Bronchial epithelial cell (primary cell): ENCODE data around the gene RBFOX1. TPM values are rescaled to one million over a fixed set of nuclear protein-coding genes. Genes with fewer than 3 reads are reported as not detected.

ENCODE experiments used
- DNase-seq: peaks from one replicate; pipeline ENCODE4 v3.0.0-alpha.2; 2010; ENCODE audit warnings: low read depth
- FAIRE-seq: peaks from 2 replicates; lab custom pipeline; 2011; peaks lifted over from hg19 to GRCh38; lab: Jason Lieb, UNC
- H3K27me3 ChIP-seq: 2 replicates; pipeline ENCODE4 v1.5.1; 2011; ENCODE audit warnings: low read length; ENCODE audit not compliant: control insufficient read depth, insufficient read depth
- H3K36me3 ChIP-seq: 2 replicates; pipeline ENCODE4 v1.5.1; 2011; ENCODE audit warnings: low read length; ENCODE audit not compliant: control insufficient read depth, insufficient read depth
- H3K4me3 ChIP-seq: 2 replicates; pipeline ENCODE4 v1.5.1; 2011; ENCODE audit warnings: mild to moderate bottlenecking, low read depth, low read length, control low read depth
- total RNA-seq: library from RNA; depleted of rRNA; stranded (reverse); fragments of >200 nt; gene quantifications from 2 replicates; pipeline ENCODE4 v1.2.1, GENCODE V29; 2014
- TF ChIP-seq, protein P1 (sequence below): IDR thresholded peaks from 2 replicates; pipeline ENCODE4 v1.5.1; 2011; ENCODE audit warnings: mild to moderate bottlenecking, moderate library complexity, low read length, control low read depth, inconsistent platforms; ENCODE audit not compliant: insufficient read depth, severe bottlenecking

Gene RBFOX1
- total RNA-seq, 1 donor from 2014 or later = not detected

DNA sequence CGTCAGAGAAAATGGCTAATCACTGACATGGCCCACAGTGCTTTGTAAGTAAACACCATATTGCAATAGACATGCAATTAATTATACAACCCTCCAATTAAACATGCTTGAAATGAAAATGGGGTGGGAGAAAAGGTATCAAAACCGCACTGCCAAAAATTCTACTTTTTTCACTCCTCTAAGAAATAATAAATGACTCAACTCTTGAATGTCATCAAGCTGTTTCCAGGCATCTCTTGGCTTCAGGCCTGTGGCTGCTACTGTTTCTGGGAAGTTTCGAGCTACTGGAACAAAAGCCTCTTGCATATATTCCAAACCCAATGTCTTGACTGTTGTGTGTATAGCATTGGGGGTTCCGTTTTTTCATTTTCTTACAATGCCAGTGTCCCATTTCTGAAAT lies 412.6 kb downstream of the RBFOX1 start:
- H3K36me3 ChIP-seq = no peaks in the 10 kb centered on the region
- no peaks in the 10 kb centered on the region for H3K27me3 ChIP-seq
- FAIRE-seq = no peak
- TF ChIP-seq, protein P1, sequence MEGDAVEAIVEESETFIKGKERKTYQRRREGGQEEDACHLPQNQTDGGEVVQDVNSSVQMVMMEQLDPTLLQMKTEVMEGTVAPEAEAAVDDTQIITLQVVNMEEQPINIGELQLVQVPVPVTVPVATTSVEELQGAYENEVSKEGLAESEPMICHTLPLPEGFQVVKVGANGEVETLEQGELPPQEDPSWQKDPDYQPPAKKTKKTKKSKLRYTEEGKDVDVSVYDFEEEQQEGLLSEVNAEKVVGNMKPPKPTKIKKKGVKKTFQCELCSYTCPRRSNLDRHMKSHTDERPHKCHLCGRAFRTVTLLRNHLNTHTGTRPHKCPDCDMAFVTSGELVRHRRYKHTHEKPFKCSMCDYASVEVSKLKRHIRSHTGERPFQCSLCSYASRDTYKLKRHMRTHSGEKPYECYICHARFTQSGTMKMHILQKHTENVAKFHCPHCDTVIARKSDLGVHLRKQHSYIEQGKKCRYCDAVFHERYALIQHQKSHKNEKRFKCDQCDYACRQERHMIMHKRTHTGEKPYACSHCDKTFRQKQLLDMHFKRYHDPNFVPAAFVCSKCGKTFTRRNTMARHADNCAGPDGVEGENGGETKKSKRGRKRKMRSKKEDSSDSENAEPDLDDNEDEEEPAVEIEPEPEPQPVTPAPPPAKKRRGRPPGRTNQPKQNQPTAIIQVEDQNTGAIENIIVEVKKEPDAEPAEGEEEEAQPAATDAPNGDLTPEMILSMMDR = no peak
- no peak for DNase-seq
- no peak overlapping the region for H3K4me3 ChIP-seq

DNA sequence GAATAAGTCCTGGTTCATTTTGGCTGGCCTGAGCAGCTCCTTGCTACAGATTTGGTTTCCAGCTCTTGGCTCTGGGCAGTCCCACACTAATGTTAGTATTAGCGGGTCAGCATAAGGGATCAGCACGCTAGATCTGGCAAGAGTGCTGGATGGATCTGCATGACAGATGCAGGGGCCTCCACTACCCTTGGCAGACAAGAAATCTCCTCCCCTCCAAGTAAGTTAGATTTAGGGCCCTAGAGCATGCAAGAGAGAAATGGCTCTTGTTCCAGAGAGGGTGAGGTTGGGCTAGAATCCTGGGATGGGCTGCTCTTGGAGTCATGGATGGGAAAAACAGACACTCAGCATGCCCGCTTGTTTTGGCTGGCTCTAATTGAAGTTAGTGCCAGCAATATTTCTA lies 414.3 kb downstream of the RBFOX1 start:
- DNase-seq (no peak), FAIRE-seq (no peak)
- no peaks in the 10 kb centered on the region for H3K36me3 ChIP-seq
- no peak overlapping the region for H3K4me3 ChIP-seq
- no peaks in the 10 kb centered on the region for H3K27me3 ChIP-seq
- TF ChIP-seq, protein P1 = no peak

DNA sequence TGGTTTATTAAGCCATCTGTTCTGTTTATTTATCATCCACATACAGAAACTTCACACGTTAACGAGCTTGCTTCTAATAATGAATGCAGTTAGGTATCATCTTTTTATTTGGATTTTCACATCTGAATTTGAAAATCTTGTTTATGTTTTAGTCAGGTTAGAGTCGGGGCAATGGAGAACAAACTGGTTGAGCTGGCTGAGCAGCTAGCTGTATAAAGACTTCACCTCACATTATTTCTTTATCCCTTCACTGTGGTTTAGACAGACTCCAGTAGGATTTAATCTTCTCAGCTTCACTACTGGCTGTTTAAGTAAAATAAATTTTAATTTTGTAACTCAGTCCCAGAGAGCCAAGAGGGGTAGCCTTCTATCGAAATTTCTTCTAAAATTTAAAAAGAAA lies 415.9 kb downstream of the RBFOX1 start:
- FAIRE-seq = no peak
- TF ChIP-seq, protein P1 = no peak
- DNase-seq = no peak
- H3K4me3 ChIP-seq = no peak overlapping the region
- no peaks in the 10 kb centered on the region for H3K36me3 ChIP-seq
- H3K27me3 ChIP-seq = no peaks in the 10 kb centered on the region

DNA sequence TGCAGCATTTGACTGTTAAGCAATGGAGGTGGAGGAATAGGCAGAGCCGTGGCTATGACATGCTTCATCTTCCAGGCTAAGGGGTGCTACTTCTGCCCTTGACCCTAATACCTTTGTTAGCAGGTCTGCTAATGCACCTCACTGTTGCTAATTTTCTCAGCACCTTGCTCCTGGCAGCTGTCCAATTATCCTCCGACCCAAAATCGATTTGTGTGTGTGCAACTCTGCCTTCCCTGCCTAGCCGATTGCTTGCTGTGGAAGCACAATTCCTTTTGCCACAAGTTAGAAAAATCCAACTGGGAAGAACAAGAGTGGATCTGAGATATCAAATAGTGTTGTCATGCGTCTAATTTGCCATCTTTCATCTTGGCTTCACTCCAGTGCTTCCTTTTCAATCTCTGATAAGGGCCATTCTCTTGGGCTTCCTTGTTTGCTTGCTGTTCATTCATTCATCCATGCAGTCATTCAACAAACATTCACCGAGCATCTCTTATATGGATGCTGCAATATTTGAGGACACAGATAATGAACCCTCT lies 422.8 kb downstream of the RBFOX1 start:
- no peak overlapping the region for H3K4me3 ChIP-seq
- DNase-seq (no peak), FAIRE-seq (no peak)
- no peaks in the 10 kb centered on the region for H3K36me3 ChIP-seq
- TF ChIP-seq, protein P1 = no peak
- H3K27me3 ChIP-seq = no peaks in the 10 kb centered on the region
